Prostate gland (tissue), 2 donors: ENCODE measurements around the gene TUBB6. TPM values are rescaled to one million over a fixed set of nuclear protein-coding genes. Genes with fewer than 3 reads are reported as not detected.
A peak's percentile ranks its signal among the peaks of the same experiment; 100 is the strongest.

Experiments
- DNase-seq: peaks from one replicate; pipeline ENCODE4 v3.0.0-alpha.2; 2019; ENCODE audit warnings: low spot score
- H3K27ac ChIP-seq, 2 donors: fragments of 200-600 bp; sonication (generic); 2 replicates each; pipeline ENCODE4 v1.5.1; 2017 to 2019
- H3K27me3 ChIP-seq: fragments of 200-600 bp; sonication (generic); replicated peaks from 2 replicates; pipeline ENCODE4 v1.5.1; 2019; ENCODE audit not compliant: insufficient read depth
- H3K36me3 ChIP-seq, 2 donors: fragments of 200-600 bp; sonication (generic); 1 replicate in 1 of 2; 2 replicates in 1 of 2; pipeline versions ENCODE4 v1.5.1 to v1.8.1; 2017 to 2019
- H3K4me1 ChIP-seq: fragments of 200-600 bp; sonication (generic); replicated peaks from 2 replicates; pipeline ENCODE4 v1.5.1; 2019
- H3K4me3 ChIP-seq, 2 donors: fragments of 200-600 bp; sonication (generic); 2 replicates each; pipeline ENCODE4 v1.5.1; 2017 to 2019
- H3K9me3 ChIP-seq: fragments of 200-600 bp; sonication (generic); 2 replicates; pipeline ENCODE4 v1.5.1; 2017
- POLR2A ChIP-seq: fragments of 450-650 bp; IDR thresholded peaks from one replicate; pipeline ENCODE4 v1.6.1; 2016; ENCODE audit warnings: antibody characterized with exemption, mild to moderate bottlenecking
- POLR2AphosphoS5 ChIP-seq: sonication (generic); formaldehyde crosslinking; IDR thresholded peaks from one replicate; pipeline ENCODE4 v1.6.1; 2017; ENCODE audit warnings: antibody characterized with exemption
- WGBS: methylation state at CpG from one replicate; pipeline ENCODE4 v1.1.5; 2018; 5-methylcytosine and 5-hydroxymethylcytosine counted together
- intact Hi-C: fragments of 100-400 bp; cut with DNase I; formaldehyde crosslinking; loops from one replicate; pipeline ENCODE4 v1.14.2; 2022
- total RNA-seq, 2 donors: library from RNA; depleted of rRNA; stranded (reverse); fragments of >200 nt; gene quantifications; one replicate each; pipeline ENCODE4 v1.1.0, GENCODE V29; 2016
- TF ChIP-seq, protein P1 (sequence below), 4 experiments: fragments of 200-600 bp in 2 of 4; fragments of 450-650 bp in 2 of 4; sonication (generic) in 2 of 4; IDR thresholded peaks; 1 replicate in 3 of 4; 2 replicates in 1 of 4; pipeline ENCODE4 v1.5.1; 2016 to 2019; ENCODE audit warnings: antibody characterized with exemption in 4 of 4, mild to moderate bottlenecking in 2 of 4, moderate library complexity in 2 of 4

Gene TUBB6
- total RNA-seq, 2 donors from 2014 or later: 51.9 to 133 TPM

DNA sequence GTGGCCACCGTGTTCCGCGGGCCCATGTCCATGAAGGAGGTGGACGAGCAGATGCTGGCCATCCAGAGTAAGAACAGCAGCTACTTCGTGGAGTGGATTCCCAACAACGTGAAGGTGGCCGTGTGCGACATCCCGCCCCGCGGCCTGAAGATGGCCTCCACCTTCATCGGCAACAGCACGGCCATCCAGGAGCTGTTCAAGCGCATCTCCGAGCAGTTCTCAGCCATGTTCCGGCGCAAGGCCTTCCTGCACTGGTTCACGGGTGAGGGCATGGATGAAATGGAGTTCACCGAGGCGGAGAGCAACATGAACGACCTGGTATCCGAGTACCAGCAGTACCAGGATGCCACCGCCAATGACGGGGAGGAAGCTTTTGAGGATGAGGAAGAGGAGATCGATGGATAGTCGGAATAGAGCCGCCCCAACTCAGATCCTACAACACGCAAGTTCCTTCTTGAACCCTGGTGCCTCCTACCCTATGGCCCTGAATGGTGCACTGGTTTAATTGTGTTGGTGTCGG is 17.7 kb downstream of the TUBB6 start:
- H3K4me3 ChIP-seq: no peak overlapping the region
- H3K4me1 ChIP-seq: no peaks in the 10 kb centered on the region
- 97% methylated on average over 29 of the region's 29 CpGs for WGBS
- intact Hi-C loops: no loop called here
- no peak overlapping the region for H3K27ac ChIP-seq
- no peaks in the 10 kb centered on the region for H3K27me3 ChIP-seq
- no peak for DNase-seq
- peaks cover 0 to 9% of the 10 kb centered on the region in 2 donors for H3K36me3 ChIP-seq
- TF ChIP-seq POLR2A (no peak), POLR2AphosphoS5 (no peak)
- TF ChIP-seq, protein P1, sequence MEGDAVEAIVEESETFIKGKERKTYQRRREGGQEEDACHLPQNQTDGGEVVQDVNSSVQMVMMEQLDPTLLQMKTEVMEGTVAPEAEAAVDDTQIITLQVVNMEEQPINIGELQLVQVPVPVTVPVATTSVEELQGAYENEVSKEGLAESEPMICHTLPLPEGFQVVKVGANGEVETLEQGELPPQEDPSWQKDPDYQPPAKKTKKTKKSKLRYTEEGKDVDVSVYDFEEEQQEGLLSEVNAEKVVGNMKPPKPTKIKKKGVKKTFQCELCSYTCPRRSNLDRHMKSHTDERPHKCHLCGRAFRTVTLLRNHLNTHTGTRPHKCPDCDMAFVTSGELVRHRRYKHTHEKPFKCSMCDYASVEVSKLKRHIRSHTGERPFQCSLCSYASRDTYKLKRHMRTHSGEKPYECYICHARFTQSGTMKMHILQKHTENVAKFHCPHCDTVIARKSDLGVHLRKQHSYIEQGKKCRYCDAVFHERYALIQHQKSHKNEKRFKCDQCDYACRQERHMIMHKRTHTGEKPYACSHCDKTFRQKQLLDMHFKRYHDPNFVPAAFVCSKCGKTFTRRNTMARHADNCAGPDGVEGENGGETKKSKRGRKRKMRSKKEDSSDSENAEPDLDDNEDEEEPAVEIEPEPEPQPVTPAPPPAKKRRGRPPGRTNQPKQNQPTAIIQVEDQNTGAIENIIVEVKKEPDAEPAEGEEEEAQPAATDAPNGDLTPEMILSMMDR (IDR thresholded peaks at IDR 0.05): no peak
- H3K9me3 ChIP-seq: no peaks in the 10 kb centered on the region

DNA sequence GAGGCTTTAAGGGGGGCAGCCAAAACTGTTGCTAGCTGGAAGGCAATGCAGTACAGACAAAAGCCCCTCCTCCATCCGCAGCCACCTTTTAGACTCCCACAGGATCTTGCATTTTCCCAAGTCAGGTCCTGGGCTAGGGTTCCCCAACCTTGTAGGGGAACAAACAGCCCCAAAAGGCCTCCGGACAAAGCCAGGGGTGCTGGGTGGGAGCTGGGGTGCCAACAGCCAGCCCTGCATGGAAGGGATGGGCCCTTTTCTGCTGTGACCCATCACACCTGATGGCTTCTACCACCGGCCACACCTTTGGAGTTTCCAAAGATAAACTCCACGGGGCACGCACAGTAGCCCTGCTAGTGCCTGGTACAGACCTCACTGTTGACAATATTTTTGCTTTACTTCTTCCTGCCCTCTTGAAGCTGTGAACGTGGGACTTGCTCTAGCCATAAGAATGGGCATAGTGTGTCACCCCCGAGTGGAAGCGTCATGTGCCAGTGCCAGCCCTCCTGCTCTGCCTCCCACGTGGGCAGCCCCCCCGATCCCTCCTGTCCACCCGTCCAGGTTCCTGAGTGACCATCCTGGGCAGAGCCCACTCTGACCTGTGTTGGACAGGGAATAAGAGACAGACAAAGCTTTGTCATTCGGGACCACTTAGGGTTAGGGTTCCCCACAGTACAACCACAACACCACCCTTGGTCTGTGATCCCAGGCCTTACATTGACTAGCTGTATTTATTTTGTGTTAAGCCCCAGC is 18.8 kb downstream of the TUBB6 start:
- no peaks in the 10 kb centered on the region for H3K9me3 ChIP-seq
- no peaks in the 10 kb centered on the region for H3K27me3 ChIP-seq
- no peak overlapping the region for H3K27ac ChIP-seq
- H3K4me1 ChIP-seq: no peaks in the 10 kb centered on the region
- 82% methylated on average over 12 of the region's 12 CpGs for WGBS
- H3K4me3 ChIP-seq: no peak overlapping the region
- no peak for DNase-seq
- TF ChIP-seq POLR2A (no peak), POLR2AphosphoS5 (no peak)
- TF ChIP-seq, protein P1 (IDR thresholded peaks at IDR 0.05): no peak
- intact Hi-C loops: no loop called here
- peaks cover 0 to 9% of the 10 kb centered on the region in 2 donors for H3K36me3 ChIP-seq

DNA sequence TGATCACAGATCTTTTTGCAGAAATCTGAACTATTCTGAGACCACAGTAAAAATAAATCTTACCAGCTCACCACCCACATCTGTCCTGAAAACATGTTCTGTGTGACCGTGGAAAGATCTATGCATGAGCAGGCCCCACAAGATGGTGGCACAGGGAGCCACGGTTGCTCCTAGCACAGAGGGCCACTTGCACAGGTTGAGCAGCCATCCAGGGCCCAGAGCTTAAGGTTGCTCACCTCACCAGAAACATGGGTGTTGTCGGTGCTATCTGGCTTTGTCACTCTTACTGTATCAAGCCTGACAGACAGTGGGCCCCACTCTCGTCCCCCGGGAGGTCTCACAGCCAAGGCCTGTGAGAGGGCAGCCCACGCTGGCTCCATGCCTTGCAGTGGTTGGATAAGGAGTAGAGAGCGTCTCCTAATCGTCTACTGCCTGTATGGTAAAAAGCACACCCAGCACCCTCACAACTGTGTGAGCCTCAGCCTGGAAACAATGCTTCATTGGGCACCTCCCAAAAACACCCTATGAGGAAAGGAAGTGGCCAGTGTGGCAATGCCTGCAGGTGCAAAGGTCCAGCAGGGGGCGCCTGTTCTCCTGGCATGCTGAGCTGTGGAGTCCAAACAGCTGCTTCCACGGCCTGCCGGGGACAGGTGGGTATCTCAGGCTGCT is 19.6 kb downstream of the TUBB6 start:
- peak; percentile 31 for DNase-seq
- H3K9me3 ChIP-seq: no peaks in the 10 kb centered on the region
- WGBS: 55% methylated on average over 11 of the region's 11 CpGs
- no peaks in the 10 kb centered on the region for H3K4me1 ChIP-seq
- TF ChIP-seq, protein P1 (IDR thresholded peaks at IDR 0.05): peak in 3 of 4 experiments; percentile 24 to 56 (median 35)
- no peak for TF ChIP-seq POLR2A
- no peak for TF ChIP-seq POLR2AphosphoS5
- no peaks in the 10 kb centered on the region for H3K27me3 ChIP-seq
- H3K36me3 ChIP-seq: peaks cover 0 to 9% of the 10 kb centered on the region in 2 donors
- H3K27ac ChIP-seq: no peak overlapping the region
- H3K4me3 ChIP-seq: no peak overlapping the region
- intact Hi-C loops: no loop called here

DNA sequence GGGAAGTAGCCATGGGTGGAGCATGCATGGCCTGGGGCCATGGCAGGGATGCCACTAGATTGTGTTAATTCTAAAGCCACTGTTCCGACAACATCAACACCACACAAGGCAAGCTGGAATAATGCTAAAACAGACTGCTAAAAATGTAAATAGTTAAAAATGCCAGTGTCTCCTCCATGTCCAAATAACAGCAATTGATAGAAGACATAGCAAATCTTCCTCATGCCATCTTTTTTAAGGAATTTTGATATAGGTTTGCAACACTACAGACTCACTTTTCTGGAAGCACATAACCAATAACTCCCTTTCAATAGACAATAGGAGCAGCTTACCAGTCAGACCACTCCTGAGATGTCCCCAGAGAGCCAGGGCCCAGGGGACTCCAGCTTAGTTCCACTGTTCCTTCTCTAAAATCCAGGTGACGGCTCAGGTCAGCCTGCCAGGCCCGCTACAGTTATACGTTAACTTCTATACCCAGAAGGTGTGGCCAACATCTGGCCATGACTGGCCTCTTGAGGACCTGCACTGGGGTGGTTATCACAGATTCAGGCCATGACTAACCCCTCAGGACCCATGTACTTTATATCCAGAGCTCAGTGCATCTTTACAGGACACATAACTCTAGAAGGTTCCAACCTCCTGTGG is 20.3 kb downstream of the TUBB6 start:
- Histone ChIP-seq H3K4me3 (no peak overlapping the region), H3K36me3 (peaks cover 0 to 9% of the 10 kb centered on the region in 2 donors), H3K27me3 (no peaks in the 10 kb centered on the region), H3K27ac (no peak overlapping the region), H3K4me1 (no peaks in the 10 kb centered on the region), H3K9me3 (no peaks in the 10 kb centered on the region)
- 99% methylated on average over 4 of the region's 4 CpGs for WGBS
- no peak for DNase-seq
- no peak for TF ChIP-seq POLR2AphosphoS5
- intact Hi-C loops: no loop called here

DNA sequence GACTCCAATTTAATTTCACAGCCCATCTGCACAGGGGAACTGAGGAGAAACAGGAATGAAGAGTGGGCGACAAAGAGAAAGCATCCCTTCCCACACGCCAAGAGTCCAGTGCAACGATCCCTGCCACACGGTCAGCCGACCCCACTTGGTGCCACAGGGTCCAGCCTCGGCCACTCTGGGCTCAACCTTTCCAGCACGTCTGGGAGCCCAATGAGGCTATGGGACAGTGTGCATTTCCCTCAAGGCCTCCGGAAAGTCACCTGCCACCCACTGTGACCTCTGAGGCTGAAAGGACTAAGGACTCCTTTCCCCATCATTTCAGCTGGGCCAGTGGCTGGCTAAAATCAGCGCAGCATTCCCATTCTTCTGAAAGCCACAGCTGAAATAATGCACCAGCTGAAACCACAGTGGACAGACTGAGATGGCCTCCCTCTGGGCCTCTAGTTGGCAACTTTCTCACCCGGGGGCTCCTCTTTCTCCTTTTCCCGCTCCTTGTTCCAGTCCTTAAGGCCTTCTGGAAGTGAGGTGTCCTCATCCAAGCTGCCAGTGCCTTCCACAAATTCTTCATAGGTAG is 21.2 kb downstream of the TUBB6 start:
- no peak for TF ChIP-seq POLR2A
- TF ChIP-seq POLR2AphosphoS5: no peak
- TF ChIP-seq, protein P1 (IDR thresholded peaks at IDR 0.05): no peak
- no peaks in the 10 kb centered on the region for H3K9me3 ChIP-seq
- no peak for DNase-seq
- 91% methylated on average over 11 of the region's 11 CpGs for WGBS
- no peaks in the 10 kb centered on the region for H3K27me3 ChIP-seq
- H3K27ac ChIP-seq: no peak overlapping the region
- peaks cover 0 to 9% of the 10 kb centered on the region in 2 donors for H3K36me3 ChIP-seq
- intact Hi-C loops: no loop called here
- H3K4me1 ChIP-seq: no peaks in the 10 kb centered on the region
- no peak overlapping the region for H3K4me3 ChIP-seq
